ENCODE results near the gene TRAPPC14.

The TRAPPC14 gene

GRCh38 chr7:100173806-100174495 is 15.4 kb upstream of the TRAPPC14 start:
- no peak for DNase-seq (ENCODE audit: low spot score)

- DNase-seq (ENCODE audit: low spot score), result peak; percentile 44
Measured at GRCh38 chr7:100171840-100172239, 13.3 kb upstream of the TRAPPC14 start.

GRCh38 chr7:100171087-100171681 is 12.7 kb upstream of the TRAPPC14 start:
- peak; percentile 48 for DNase-seq (ENCODE audit: low spot score)

DNA sequence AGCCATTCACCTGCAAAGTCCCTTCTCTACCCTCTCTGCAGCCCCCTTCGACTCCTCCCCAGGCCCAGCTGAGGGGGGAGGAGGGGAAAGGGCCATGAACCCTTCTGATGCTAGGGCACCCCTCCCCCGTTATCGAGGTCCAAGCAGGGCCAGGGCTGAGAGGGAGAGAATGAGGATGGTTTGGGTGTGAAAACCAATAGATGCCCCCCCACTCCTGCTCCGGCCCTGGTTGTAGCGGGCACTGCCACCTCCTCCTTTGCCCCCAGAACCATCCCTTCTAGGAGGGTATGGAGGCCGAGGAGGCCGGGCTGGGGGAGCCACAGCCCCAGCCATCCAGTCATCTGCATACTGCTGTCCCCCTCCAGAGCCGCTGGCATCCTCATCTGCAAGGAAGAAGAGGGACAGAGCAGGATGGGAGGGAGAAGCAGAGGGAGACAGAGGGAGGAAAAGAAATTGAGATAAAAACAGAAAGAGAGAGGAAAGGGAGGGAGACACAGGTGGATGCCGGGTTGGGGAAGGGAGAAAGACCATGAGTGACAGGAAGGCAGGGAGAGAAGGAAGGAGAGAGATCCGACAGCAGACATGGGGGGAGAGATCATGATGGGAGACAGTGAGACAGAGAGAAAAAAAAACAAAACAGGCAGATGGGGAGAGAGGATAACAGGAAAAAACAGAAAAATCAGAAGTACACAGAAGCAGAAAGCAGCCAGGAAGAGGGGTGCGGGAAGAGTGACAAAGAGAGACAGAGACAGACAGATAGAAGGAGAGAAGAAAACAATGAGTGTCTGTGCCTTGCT is 11.8 kb upstream of the TRAPPC14 start:
- DNase-seq (ENCODE audit: low spot score), result no peak

- DNase-seq (ENCODE audit: low spot score), result no peak
Measured at GRCh38 chr7:100169147-100169850, 10.8 kb upstream of the TRAPPC14 start.

DNA sequence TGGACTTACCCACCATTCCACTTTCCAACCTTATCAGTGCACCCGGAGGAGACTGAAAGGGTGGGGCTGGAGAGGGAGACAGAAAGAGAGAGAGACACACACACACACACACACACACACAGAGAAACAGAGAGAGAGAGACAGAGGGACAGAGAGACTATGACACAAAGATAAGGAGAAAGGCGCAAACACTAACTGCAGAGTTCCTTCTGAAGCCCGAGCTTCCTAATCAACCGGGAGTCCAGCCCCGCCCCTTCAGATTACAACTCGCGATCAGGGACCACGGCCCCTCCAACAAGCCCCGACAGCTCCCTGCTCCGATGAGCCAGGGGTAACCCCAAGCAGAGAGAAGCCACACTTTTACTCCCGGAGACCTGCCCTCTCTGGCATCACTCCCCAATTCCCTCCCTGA is 9.4 kb upstream of the TRAPPC14 start:
- no peak for DNase-seq (ENCODE audit: low spot score)

GRCh38 chr7:100166970-100167911 is 8.7 kb upstream of the TRAPPC14 start:
- DNase-seq (ENCODE audit: low spot score), result no peak

DNA sequence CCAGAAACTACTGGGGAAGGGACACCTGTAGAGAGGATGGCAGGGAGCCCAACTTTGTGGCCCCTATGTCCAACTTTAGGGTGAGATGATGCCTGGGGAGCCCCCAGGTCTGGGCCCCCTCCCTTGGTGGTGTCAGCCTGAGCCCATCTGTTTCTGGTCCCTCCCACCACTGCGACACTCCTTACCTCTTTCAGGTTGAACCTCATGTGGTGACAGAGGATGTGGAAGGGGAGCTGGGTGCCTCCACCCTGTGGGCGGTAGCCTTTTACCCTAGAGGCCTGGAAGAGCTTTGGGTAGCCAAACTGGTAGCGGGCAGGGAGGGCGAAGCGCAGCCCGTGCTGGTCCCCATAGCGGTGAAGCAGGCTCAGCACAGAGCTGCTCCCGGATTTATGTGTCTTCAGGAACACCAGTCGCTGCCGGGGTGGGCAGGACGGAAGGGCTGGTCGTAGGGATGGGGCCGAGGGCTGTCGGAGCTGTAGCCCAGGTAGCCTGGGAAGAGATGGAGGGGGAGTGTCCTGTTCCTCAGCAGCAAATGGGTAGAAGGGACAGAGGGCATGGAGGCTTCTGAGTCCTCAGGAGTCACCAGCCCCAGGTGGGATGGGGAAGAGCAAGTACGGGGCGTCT is 7.9 kb upstream of the TRAPPC14 start:
- DNase-seq (ENCODE audit: low spot score), result no peak

DNA sequence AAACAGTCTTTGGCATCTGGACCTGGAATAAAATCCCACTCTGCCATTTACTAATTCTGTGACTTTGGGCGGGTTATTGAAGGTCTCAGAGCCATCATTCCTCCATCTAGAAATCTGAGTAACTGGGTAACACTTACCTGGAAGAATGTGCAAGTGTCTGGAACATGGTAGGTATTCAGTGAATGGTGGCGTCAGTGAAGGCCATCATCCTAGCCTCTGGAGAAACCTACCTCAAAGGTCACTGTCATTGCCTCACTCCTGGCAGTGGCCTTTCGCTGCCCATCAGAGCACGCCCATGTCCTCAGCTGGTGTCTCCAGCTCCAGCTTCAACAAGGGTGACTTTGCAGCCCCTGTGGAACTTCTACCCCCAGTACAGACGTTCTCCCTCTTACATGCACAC is 5.3 kb upstream of the TRAPPC14 start:
- DNase-seq (ENCODE audit: low spot score), result no peak

DNA sequence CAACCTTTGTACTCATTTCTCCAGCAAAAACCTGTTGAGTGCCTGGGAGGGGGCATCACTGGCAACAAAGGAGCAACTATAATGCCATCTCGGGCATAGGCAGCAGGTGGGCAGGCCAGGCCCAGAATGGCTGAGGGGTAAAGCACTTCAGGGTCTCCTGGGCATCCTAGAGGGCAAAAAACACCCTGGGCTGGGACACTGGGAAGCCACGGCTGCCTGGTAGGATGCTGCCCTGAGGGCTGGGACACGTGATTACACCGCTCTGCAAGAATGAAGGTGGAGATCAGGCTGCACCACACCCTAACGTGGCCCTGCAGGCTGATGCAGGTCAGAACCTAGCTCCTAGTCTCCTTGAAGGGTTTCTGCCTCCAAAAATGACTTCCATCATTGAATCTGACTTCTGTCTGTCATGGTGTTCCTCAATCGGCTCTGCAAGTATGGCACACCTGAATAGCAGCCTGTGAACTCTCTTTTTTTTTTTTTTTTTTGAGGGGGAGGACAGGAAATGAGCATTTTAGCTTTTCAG is 4.5 kb upstream of the TRAPPC14 start:
- peak; percentile 80 for DNase-seq (ENCODE audit: low spot score)

- no peak for DNase-seq (ENCODE audit: low spot score)
Measured at GRCh38 chr7:100160067-100160466, 1.5 kb upstream of the TRAPPC14 start.

GRCh38 chr7:100159099-100159623 is 638 bp upstream of the TRAPPC14 start:
- DNase-seq (ENCODE audit: low spot score), result no peak

- peak; percentile 79 for DNase-seq (ENCODE audit: low spot score)
Measured at GRCh38 chr7:100157334-100158228, 942 bp downstream of the TRAPPC14 start.

DNA sequence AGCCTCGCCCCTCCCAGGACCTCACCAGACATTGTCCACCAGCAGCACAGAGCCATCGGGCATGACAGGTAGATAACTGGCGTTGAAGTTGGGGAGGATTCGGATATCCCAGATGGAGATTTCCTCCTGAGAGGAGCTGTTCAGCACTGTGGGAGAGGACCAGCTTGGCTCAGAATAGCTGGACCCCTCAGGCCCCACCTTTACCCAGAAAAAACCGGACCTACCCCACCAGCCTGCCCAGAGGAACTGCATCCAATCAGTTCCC is 1.5 kb downstream of the TRAPPC14 start:
- DNase-seq (ENCODE audit: low spot score), result no peak

- no peak for DNase-seq (ENCODE audit: low spot score)
Measured at GRCh38 chr7:100156331-100157068, 2.0 kb downstream of the TRAPPC14 start.

- no peak for DNase-seq (ENCODE audit: low spot score)
Measured at GRCh38 chr7:100155553-100156317, 2.8 kb downstream of the TRAPPC14 start.

DNA sequence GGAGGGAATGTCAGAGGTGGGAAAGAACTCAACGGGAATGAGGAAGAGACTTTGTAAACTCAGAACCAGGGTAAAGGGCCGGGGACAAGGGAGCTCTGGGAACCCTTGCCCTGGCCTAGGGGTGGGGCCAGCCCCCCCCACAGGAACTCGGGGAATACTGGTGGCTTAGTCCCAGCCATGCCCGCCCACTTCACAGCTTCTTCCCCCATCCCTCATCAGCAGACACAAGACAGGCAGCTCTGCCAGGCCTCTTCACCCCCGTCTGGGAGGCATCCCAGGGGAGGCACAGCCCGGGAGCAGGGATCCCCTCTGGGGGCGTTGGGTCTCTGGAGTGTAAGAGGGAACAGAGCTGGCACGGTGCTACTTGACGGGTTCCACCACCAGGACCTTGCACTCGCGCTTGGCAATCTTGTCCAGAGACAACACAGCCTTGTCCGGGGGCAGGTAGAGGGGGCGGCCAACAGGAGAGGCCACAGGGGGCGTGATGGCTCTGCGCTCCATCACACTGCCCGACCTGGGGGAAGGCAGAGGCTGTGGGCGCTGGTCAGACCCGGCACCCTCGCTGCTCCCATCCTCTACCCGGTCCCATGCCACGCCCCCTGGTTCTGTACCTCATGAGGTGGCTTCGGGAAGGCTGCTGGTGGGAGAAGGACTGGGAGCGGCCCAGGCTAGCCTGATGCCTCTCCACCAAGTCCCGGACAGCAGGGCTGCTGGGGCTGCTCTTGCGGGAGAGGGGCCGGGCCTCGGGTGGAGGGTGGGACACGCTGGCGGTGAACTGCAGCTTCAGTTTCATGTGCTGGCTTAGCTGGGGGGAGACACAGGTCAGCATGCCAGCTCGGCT is 3.7 kb downstream of the TRAPPC14 start:
- DNase-seq (ENCODE audit: low spot score), result no peak
